Posterior vena cava (tissue), 2 donors: ENCODE data around the gene CARD14. TPM values are rescaled to one million over a fixed set of nuclear protein-coding genes. Genes with fewer than 3 reads are reported as not detected.
"Not testable (repeated sequence)": the region's sequence is repeated elsewhere in the genome, so short reads cannot be mapped to it uniquely, and the experiment has no call there.

Experiments
- DNase-seq: peaks from one replicate; pipeline ENCODE4 v3.0.0-alpha.2; 2020; ENCODE audit warnings: low spot score
- intact Hi-C, 2 donors: fragments of 100-400 bp; cut with DNase I; formaldehyde crosslinking; loops; one replicate each; pipeline versions ENCODE4 v1.14.1 to v1.14.2; 2022 to 2023
- total RNA-seq, 2 donors: library from RNA; stranded (reverse); fragmentation: NEBNext Ultra II Directional; extraction: Animal tissue kit (Norgen Biotek cat#: 25700); gene quantifications; one replicate each; pipeline ENCODE4 v1.2.1, GENCODE V29; 2021
- donor health status: DM: yes; HTN: yes; CAD: no.
- donor health status: DM: yes; HTN: yes; CAD: no.

The CARD14 gene
- total RNA-seq, 2 donors from 2014 or later, result 0.24 TPM; not detected in 1

DNA sequence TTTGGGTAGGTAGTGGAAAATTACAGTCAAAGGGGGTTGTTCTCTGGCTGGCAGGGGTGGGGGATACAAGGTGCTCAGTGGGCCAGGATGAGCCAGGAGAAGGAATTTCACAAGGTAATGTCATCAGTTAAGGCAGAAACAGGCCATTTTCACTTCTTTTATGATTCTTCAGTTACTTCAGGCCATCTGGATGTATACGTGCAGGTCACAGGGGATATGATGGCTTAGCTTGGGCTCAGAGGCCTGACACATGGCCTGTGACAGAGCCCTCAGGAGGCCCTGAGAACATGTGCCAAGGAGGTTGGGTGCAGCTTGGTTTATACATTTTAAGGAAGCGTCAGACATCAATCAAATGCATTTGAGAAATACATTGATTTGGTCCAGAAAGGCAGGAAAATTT, 88.5 kb downstream of the CARD14 start:
- not testable (repeated sequence) for DNase-seq

More for the DNA sequence above, 88.5 kb downstream of the CARD14 start:
- intact Hi-C loops, result not testable (repeated sequence)

Other genes starting within 250 kb of the CARD14 start
- gene TBC1D16, start 134.2 kb upstream of the CARD14 start, total RNA-seq, result 10 to 100 TPM; 38.9 to 57.9 TPM
- 10 to 100 TPM in 1 of 2 donors, 1 to 10 TPM in 1; 6.2 to 10.4 TPM for gene CCDC40, start 133.4 kb upstream of the CARD14 start, total RNA-seq
- gene GAA, start 68.4 kb upstream of the CARD14 start, total RNA-seq, result 10 to 100 TPM; 38.7 to 42.8 TPM
- gene EIF4A3, start 22.9 kb upstream of the CARD14 start, total RNA-seq, result 10 to 100 TPM; 48.8 to 50.5 TPM
- gene SGSH, start 50.3 kb downstream of the CARD14 start, total RNA-seq, result 10 to 100 TPM; 34.0 to 38.8 TPM
- gene SLC26A11, start 50.4 kb downstream of the CARD14 start, total RNA-seq, result 10 to 100 TPM; 10.0 to 11.9 TPM
- gene RNF213, start 90.8 kb downstream of the CARD14 start, total RNA-seq, result 10 to 100 TPM; 98.8 to 99.3 TPM
- 10 to 100 TPM; 14.1 to 15.5 TPM for gene ENDOV, start 245.1 kb downstream of the CARD14 start, total RNA-seq